Adrenal gland (tissue), 12 donors: ENCODE data around the gene GUK1. TPM values are rescaled to one million over a fixed set of nuclear protein-coding genes. Genes with fewer than 3 reads are reported as not detected.

Experiments
- DNase-seq, 7 donors: peaks; one replicate each; pipeline ENCODE4 v3.0.0-alpha.2; 2019 to 2020
- H3K27ac ChIP-seq, 5 donors: fragments of 200-600 bp; sonication (generic) in 4 of 5; 1 replicate in 3 of 5; 2 replicates in 2 of 5; pipeline versions ENCODE4 v1.5.1 to v1.8.0; 2016 to 2020; ENCODE audit warnings: mild to moderate bottlenecking in 1 of 5
- H3K27me3 ChIP-seq: fragments of 200-600 bp; 2 replicates; pipeline ENCODE4 v1.8.0; 2021
- H3K36me3 ChIP-seq, 2 donors: fragments of 200-600 bp; replicated peaks in 1 of 2; 1 replicate in 1 of 2; 2 replicates in 1 of 2; pipeline versions ENCODE4 v1.5.1 to v1.8.0; 2018 to 2022
- H3K4me1 ChIP-seq, 2 donors: fragments of 200-600 bp; replicated peaks in 1 of 2; 1 replicate in 1 of 2; 2 replicates in 1 of 2; pipeline versions ENCODE4 v1.5.1 to v1.8.0; 2018 to 2021
- H3K4me3 ChIP-seq, 4 donors: fragments of 200-600 bp; sonication (generic) in 3 of 4; one replicate each; pipeline ENCODE4 v1.5.1; 2016 to 2018
- H3K9me3 ChIP-seq, 3 donors: fragments of 200-600 bp; sonication (generic) in 1 of 3; replicated peaks in 1 of 3; 1 replicate in 2 of 3; 2 replicates in 1 of 3; pipeline versions ENCODE4 v1.5.1 to v1.8.0; 2016 to 2021
- CTCF ChIP-seq, 6 experiments: fragments of 450-650 bp in 4 of 6; fragments of 200-600 bp in 2 of 6; sonication (generic) in 1 of 6; IDR thresholded peaks; 1 replicate in 5 of 6; 2 replicates in 1 of 6; pipeline versions ENCODE4 v1.5.1 to v1.8.0; 2016 to 2021; ENCODE audit warnings: antibody characterized with exemption in 6 of 6, mild to moderate bottlenecking in 2 of 6, moderate library complexity in 1 of 6
- POLR2A ChIP-seq, 2 donors: fragments of 450-650 bp; IDR thresholded peaks; one replicate each; pipeline ENCODE4 v1.6.1; 2017; ENCODE audit warnings: antibody characterized with exemption in 2 of 2, mild to moderate bottlenecking in 2 of 2, moderate library complexity in 1 of 2
- WGBS, 4 donors: extraction: QIAGEN DNeasy Blood & Tissue Kit in 2 of 4; methylation state at CpG; one replicate each; pipeline versions ENCODE4 v1.1.5 to v1.1.7; 2013 to 2017; 5-methylcytosine and 5-hydroxymethylcytosine counted together
- intact Hi-C, 2 donors: fragments of 100-400 bp; cut with DNase I; formaldehyde crosslinking; loops; one replicate each; pipeline versions ENCODE4 v1.14.1 to v1.15.0; 2022 to 2023
- polyA plus RNA-seq, 3 donors: library from polyadenylated mRNA; stranded (reverse); fragments of 200-250 nt in 2 of 3; fragments of 350-450 nt in 1 of 3; fragmentation: Illumina TruSeq in 1 of 3; extraction: RNeasy Lipid Tissue Mini Kit (QIAGEN cat#74804) in 1 of 3; gene quantifications; one replicate each; pipeline ENCODE4 v1.2.3, GENCODE V29; 2013 to 2014
- total RNA-seq, 9 donors: library from RNA; depleted of rRNA in 4 of 9; stranded (reverse); fragments of >200 nt in 4 of 9; fragments of 120-200 nt in 1 of 9; fragmentation: NEBNext Ultra II Directional in 1 of 9; extraction: Animal tissue kit (Norgen Biotek cat#: 25700) in 1 of 9; gene quantifications; one replicate each; pipeline versions ENCODE4 v1.1.0 to v1.2.4, GENCODE V29; 2013 to 2023
- donor health status: healthy with polysubstance abuse.
- donor health status: Bipolar disorder and iron deficiency.
- donor health status: DM: yes; HTN: yes; CAD: no.
- donor health status: DM: no; HTN: no; CAD: no.
- donor health status: DM: no; HTN: no; CAD: no.
- donor health status: DM: yes; HTN: yes; CAD: no.

The GUK1 gene
- total and polyA plus RNA-seq, 12 donors: 42.3 to 427 (median 236) TPM

DNA sequence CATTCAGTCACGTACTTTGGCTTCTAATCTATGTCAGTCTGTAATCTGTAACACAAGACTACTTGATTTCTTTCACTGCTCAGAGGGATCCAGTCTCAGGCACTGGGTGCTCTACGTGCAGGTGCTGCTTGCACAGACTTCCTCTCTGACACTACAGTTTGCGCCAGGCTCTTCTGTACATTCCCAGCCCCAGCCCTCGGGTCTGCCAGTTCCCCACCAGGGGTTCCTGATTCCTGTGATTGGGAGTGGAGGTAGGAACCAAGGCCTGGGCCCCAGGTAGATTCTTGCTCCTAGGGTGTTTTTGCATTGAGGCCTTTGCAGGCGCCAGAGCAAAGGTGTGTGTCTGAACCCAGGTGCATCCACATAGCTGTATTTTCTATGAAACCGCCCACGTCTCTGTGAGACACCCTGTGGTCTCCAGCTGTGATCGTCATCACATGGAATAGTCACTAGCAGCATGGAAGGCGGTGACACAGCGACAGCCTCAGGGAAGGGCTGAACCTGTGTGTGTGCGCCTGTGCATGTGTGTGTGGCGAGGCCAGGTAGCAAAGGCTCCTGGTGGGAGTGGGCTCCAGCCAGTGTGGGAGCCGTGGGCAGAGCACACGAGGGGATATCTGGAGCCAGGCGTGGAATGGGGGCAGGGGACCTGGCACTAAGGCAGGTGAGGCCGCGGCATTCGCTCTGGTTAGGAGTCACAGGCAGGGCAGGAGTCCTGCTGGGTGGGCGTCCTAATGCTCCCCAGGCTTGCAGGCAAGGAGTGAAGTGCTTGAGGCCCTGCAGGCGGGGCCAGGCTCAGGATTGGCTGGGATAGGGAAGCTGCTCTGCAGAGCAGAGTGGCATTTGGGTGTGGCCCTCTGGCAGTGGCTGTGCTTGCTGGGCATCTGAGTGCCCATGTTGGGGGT is 14.8 kb downstream of the GUK1 start:
- Histone ChIP-seq H3K9me3 (no peaks in the 10 kb centered on the region), H3K36me3 (no peaks in the 10 kb centered on the region), H3K27me3 (peaks cover 7% of the 10 kb centered on the region), H3K27ac (no peak overlapping the region), H3K4me3 (no peak overlapping the region), H3K4me1 (peaks cover 6 to 13% of the 10 kb centered on the region in 2 donors)
- 78 to 89% (median 83%) methylated on average over 5 to 20 of the region's 20 CpGs for whole genome bisulfite sequencing, 4 donors
- peak in 3 of 7 donors; percentile 10 to 14 (median 11) for DNase-seq
- intact Hi-C loops: no loop called here
- TF ChIP-seq CTCF (IDR thresholded peaks at IDR 0.05) (no peak), POLR2A (IDR thresholded peaks at IDR 0.05) (no peak)

DNA sequence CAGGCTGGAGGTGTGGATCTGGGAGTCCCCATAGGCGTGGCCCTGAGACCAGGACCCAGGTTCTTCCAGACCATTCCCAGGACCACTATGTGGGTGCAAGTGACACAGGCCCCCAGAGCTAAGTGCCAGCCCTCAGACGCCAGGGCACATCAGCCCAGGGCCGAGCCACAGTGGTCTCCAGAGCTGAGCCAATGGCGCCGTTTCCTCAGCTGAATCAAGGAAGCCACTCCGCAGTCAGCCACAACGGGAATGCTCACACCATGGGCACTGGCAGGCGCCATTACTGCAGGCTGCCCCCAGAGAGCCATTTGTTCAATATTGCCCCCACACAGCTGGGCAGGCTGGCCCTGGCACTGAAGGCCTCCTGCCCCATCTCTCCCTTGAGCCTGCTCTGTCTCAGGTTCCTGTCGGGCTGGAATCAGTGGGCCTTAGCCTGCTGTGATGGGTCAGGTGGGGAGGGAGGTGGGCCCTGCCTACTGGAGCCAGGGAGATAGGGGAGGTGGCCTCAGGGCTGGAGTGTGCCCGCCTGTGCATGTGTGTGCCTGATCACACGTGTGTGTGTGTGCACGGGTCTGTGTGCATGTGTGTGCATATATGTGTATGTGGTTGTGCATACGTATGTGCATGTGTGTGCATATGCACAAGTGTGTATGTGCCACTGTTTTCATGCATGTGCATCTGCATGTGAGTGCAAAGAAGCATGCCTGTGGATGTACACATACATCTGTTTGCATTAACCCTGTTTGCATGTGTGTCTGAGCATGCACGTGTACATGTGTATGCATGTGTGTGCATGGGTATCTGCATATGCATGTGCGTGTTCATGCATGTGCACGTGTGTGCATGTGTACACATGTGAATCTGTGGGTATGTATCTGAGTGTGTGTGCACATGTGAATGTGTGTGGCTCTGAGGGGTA is 15.8 kb downstream of the GUK1 start:
- H3K36me3 ChIP-seq: no peaks in the 10 kb centered on the region
- H3K9me3 ChIP-seq: no peaks in the 10 kb centered on the region
- H3K27ac ChIP-seq: no peak overlapping the region
- intact Hi-C loops: no loop called here
- TF ChIP-seq CTCF (IDR thresholded peaks at IDR 0.05) (no peak), POLR2A (IDR thresholded peaks at IDR 0.05) (no peak)
- WGBS, 4 donors: 74 to 84% (median 80%) methylated on average over 12 to 16 of the region's 16 CpGs
- H3K27me3 ChIP-seq: peaks cover 7% of the 10 kb centered on the region
- H3K4me1 ChIP-seq: peaks cover 4% of the 10 kb centered on the region in 2 donors
- no peak overlapping the region for H3K4me3 ChIP-seq
- peak in 2 of 7 donors; percentile 9 to 11 for DNase-seq

DNA sequence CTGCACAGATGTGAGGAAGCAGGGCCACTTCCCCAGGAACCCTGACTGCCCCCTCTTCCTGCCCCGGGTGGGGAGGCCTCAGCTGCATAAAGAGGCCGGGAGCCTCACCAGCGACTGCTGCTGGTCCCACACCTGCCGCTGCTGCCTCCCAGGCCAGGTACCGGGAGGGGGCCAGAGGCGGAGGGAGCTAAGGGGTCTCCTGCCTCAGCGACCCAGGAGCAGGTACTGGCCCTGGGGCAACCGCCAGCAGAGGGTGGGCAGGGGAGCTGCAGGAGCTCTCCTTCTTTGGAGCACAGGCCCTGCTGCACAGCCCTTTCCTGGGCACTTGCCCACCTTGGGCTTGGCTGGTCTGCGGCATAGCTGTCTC is 16.4 kb downstream of the GUK1 start:
- intact Hi-C loops: no loop called here
- Histone ChIP-seq H3K27me3 (peaks cover 7% of the 10 kb centered on the region), H3K4me3 (no peak overlapping the region), H3K36me3 (no peaks in the 10 kb centered on the region), H3K9me3 (no peaks in the 10 kb centered on the region), H3K27ac (no peak overlapping the region), H3K4me1 (no peaks in the 10 kb centered on the region)
- 52 to 80% (median 65%) methylated on average over 1 to 9 of the region's 9 CpGs for WGBS, 4 donors
- no peak for DNase-seq
- TF ChIP-seq POLR2A (IDR thresholded peaks at IDR 0.05) (no peak), CTCF (IDR thresholded peaks at IDR 0.05) (no peak)
